Ascending aorta (tissue), 2 donors: ENCODE data around the gene KCNG2. TPM values are rescaled to one million over a fixed set of nuclear protein-coding genes. Genes with fewer than 3 reads are reported as not detected.
A peak's percentile ranks its signal among the peaks of the same experiment; 100 is the strongest.

Experiments
- DNase-seq, 2 donors: peaks; one replicate each; pipeline ENCODE4 v3.0.0-alpha.2; 2019; ENCODE audit warnings: low spot score in 2 of 2
- H3K27ac ChIP-seq, 2 donors: fragments of 200-600 bp; sonication (generic); one replicate each; pipeline ENCODE4 v1.5.1; 2016 to 2017; ENCODE audit warnings: mild to moderate bottlenecking in 1 of 2
- H3K27me3 ChIP-seq: fragments of 200-600 bp; sonication (generic); one replicate; pipeline ENCODE4 v1.5.1; 2017
- H3K36me3 ChIP-seq, 2 donors: fragments of 200-600 bp; sonication (generic); one replicate each; pipeline ENCODE4 v1.5.1; 2016
- H3K4me1 ChIP-seq, 2 donors: fragments of 200-600 bp; sonication (generic); one replicate each; pipeline ENCODE4 v1.5.1; 2016 to 2017; ENCODE audit warnings: mild to moderate bottlenecking in 1 of 2
- H3K4me3 ChIP-seq, 2 donors: fragments of 200-600 bp; sonication (generic); one replicate each; pipeline ENCODE4 v1.5.1; 2016 to 2017; ENCODE audit warnings: mild to moderate bottlenecking in 1 of 2
- H3K9me3 ChIP-seq, 2 donors: fragments of 200-600 bp; sonication (generic); one replicate each; pipeline ENCODE4 v1.5.1; 2016
- intact Hi-C: fragments of 100-400 bp; cut with DNase I; formaldehyde crosslinking; loops from one replicate; pipeline ENCODE4 v1.15.1; 2023
- total RNA-seq: library from RNA; depleted of rRNA; stranded (reverse); fragments of >200 nt; gene quantifications from one replicate; pipeline ENCODE4 v1.1.0, GENCODE V29; 2016
- TF ChIP-seq, protein P1 (sequence below), 3 experiments: fragments of 200-600 bp in 2 of 3; fragments of 450-650 bp in 1 of 3; sonication (generic) in 2 of 3; IDR thresholded peaks; one replicate each; pipeline ENCODE4 v1.5.1; 2016 to 2019; ENCODE audit warnings: antibody characterized with exemption in 3 of 3, mild to moderate bottlenecking in 1 of 3, moderate library complexity in 1 of 3

Gene KCNG2
- total RNA-seq, 1 donor from 2014 or later: not detected

DNA sequence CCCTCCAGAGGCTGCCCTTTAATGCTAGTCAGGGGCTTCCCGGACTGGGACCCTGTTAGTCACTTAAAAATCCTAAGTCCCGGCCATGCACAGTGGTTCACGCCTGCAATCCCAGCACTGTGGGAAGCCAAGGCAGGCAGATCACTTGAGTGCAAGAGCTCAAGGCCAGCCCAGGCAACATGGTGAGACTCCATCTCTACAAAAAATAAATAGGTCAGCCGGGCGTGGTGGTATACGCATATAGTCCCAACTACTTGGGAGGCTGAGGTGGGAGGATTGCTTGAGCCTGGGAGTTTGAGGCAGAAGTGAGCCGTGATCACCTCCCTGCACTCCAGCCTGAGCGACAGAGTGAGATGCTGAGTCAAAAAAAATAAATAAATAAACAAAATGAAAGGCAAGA, 17.2 kb upstream of the KCNG2 start:
- H3K9me3 ChIP-seq: no peaks in the 10 kb centered on the region
- H3K4me1 ChIP-seq: no peaks in the 10 kb centered on the region
- intact Hi-C loops: no loop called here
- no peak overlapping the region for H3K4me3 ChIP-seq
- H3K36me3 ChIP-seq: no peaks in the 10 kb centered on the region
- DNase-seq: peak in 1 of 2 donors; percentile 49
- no peak overlapping the region for H3K27ac ChIP-seq
- no peaks in the 10 kb centered on the region for H3K27me3 ChIP-seq
- TF ChIP-seq, protein P1, sequence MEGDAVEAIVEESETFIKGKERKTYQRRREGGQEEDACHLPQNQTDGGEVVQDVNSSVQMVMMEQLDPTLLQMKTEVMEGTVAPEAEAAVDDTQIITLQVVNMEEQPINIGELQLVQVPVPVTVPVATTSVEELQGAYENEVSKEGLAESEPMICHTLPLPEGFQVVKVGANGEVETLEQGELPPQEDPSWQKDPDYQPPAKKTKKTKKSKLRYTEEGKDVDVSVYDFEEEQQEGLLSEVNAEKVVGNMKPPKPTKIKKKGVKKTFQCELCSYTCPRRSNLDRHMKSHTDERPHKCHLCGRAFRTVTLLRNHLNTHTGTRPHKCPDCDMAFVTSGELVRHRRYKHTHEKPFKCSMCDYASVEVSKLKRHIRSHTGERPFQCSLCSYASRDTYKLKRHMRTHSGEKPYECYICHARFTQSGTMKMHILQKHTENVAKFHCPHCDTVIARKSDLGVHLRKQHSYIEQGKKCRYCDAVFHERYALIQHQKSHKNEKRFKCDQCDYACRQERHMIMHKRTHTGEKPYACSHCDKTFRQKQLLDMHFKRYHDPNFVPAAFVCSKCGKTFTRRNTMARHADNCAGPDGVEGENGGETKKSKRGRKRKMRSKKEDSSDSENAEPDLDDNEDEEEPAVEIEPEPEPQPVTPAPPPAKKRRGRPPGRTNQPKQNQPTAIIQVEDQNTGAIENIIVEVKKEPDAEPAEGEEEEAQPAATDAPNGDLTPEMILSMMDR (IDR thresholded peaks at IDR 0.05): no peak

DNA sequence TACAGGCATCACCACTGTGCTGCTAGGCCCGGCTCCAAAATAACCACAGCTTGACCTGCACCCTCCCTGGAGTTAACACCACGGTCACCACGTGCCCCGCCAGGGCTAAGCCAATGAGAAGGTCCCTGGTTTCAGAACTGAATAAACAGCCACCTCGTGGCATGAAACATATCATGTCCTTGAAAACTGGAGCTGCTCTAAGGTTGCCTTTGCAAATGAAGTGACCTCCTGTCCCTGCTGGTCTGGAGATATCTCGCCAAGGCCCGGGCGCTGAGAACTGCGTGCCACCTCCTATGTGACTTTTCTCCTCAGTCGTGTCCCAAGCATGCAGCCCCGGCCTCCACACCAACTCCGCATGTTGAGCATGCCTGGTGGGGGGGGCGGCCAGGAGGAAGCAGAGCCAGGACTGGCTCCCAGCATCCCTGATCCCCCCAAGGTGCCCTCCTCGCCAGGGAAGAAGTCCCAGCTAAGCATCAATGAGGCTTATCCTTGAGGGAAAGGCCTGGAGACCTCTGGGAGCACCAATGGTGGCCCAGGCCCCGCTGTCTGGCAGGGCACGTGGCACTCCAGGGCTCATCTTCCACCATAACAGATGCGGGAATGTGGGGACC, 16.3 kb upstream of the KCNG2 start:
- H3K27me3 ChIP-seq: no peaks in the 10 kb centered on the region
- TF ChIP-seq, protein P1 (IDR thresholded peaks at IDR 0.05): no peak
- no peak overlapping the region for H3K4me3 ChIP-seq
- DNase-seq: peak in 1 of 2 donors; percentile 63
- H3K9me3 ChIP-seq: no peaks in the 10 kb centered on the region
- no peaks in the 10 kb centered on the region for H3K36me3 ChIP-seq
- H3K27ac ChIP-seq: no peak overlapping the region
- intact Hi-C loops: no loop called here
- no peaks in the 10 kb centered on the region for H3K4me1 ChIP-seq

DNA sequence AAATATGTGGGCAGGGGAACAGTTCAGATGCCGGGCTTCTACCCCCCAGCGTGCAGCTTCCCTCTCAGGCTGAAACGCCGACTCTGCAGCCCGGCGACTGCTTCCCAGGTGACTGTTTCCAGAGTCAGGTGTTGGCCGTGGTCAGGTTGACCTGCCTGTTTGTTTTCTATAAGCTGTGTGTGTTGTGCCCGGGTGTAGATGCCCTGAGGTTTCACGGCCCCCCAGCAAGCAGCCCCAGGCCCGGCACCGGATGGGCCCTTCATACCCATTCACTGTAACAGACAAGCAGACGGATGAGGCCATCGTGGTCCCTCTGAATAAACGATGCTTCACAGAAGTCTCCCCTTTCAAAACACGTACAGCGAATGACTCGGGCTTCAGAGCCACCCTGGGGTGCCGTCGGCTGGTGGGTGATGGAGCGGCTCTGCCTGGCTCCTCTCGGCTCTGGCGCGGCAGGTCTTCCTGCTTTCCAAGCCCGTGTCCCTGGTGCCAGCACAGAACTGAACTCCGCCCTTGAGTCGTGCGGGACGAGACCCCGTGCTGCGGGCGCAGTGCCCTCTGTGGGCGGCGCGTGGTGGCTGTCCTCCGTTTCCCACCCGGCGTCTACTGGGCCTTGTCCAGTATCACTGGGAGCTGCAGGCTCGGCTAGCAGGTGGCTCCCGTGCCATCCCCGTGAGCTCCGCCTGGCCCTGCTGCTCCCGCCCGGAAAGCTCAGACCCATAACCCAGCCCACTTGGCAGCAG, 15.0 kb upstream of the KCNG2 start:
- Histone ChIP-seq H3K36me3 (no peaks in the 10 kb centered on the region), H3K27ac (no peak overlapping the region), H3K9me3 (no peaks in the 10 kb centered on the region), H3K27me3 (peaks cover 7% of the 10 kb centered on the region), H3K4me1 (no peaks in the 10 kb centered on the region), H3K4me3 (no peak overlapping the region)
- intact Hi-C loops: no loop called here
- TF ChIP-seq, protein P1 (IDR thresholded peaks at IDR 0.05): no peak
- peak in 1 of 2 donors; percentile 38 for DNase-seq

DNA sequence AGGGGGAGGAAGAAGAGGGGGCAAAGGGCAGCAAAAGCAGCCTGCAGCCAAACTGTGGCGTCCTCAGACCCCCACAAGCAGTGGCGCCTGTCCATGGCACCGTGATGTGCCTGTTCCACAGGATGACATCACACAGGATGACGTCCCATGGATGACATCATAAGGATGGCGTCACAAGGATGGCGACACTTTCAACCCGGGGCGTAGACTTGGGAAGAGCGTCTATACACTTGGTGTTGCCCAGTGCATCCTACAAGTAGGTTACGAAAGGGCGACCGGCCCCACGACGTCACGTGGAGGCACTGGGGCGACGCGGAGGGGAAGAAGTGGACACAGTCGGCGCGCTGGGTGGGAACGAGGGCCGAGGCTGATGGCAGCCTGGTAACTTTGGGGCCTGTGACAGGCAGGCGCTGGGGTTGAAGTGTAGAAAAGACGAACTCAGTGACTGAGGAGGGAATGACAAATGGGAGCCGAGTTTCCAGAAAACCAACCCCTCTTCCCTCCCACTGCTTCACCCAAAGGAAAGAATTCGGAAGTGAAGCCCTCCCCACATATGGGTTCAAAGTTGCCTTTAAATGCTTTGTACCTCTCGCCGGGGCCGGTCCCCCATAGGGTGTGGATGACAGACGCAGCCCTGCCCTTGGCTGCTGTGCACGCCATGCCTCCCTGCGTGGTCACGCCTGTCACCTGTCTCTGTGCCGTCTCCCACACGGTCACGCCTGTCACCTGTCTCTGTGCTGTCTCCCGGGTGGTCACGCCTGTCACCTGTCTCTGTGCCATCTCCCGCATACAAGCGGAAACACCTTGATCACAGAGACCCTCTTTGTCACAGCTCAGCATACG, 13.4 kb upstream of the KCNG2 start:
- no peaks in the 10 kb centered on the region for H3K9me3 ChIP-seq
- H3K27me3 ChIP-seq: peaks cover 17% of the 10 kb centered on the region
- no peaks in the 10 kb centered on the region for H3K4me1 ChIP-seq
- H3K27ac ChIP-seq: no peak overlapping the region
- DNase-seq: peak in 1 of 2 donors; percentile 56
- TF ChIP-seq, protein P1 (IDR thresholded peaks at IDR 0.05): no peak
- H3K36me3 ChIP-seq: no peaks in the 10 kb centered on the region
- intact Hi-C loops: no loop called here
- H3K4me3 ChIP-seq: no peak overlapping the region

DNA sequence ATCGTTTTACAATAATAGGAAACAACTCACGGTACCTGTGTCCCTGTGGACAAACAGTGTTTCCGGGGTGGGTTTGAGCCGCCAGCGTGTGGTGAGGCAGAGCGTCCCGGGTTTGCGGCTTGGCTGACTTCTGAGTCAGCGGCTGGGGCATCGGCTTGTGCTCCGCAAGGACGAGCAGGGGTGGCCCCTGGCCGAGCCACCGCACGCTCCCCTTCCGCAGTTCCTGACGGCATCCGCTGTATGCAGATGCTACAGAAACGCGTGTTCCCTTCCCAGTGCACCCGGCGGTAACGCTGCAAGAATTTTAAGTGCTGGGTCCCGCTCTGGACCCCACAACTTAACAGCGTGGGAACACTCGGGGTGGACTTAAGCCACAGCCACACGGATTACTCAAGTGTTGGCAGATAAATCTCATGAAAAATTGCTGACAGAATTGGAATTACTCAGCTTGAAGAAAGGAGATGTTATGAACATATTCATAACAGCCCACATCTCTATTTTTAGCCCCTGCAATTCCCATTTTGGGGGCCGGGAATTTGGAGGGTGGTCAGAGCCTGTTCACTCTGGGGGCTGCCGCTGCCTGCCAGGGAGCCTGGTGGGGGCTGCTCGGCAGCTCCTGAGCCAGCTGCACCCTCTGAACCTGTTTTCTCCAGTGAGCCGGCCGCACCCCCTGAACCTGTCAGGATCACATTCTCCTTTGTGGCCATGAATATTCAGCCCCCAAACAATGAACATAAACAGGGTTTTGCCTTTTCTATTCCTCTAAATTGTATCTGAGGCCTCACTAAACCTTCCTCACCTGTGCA, 12.6 kb upstream of the KCNG2 start:
- H3K36me3 ChIP-seq: no peaks in the 10 kb centered on the region
- H3K27ac ChIP-seq: no peak overlapping the region
- H3K9me3 ChIP-seq: no peaks in the 10 kb centered on the region
- no peaks in the 10 kb centered on the region for H3K4me1 ChIP-seq
- peaks cover 17% of the 10 kb centered on the region for H3K27me3 ChIP-seq
- TF ChIP-seq, protein P1 (IDR thresholded peaks at IDR 0.05): no peak
- no peak for DNase-seq
- H3K4me3 ChIP-seq: no peak overlapping the region
- intact Hi-C loops: no loop called here
